Endothelial cell of umbilical vein (primary cell): ENCODE results near the gene EPHA4. TPM values are rescaled to one million over a fixed set of nuclear protein-coding genes. Genes with fewer than 3 reads are reported as not detected.
A peak's percentile ranks its signal among the peaks of the same experiment; 100 is the strongest.

Experiments used
- BruUV-seq: library from RNA; stranded (reverse); fragments of 400-500 nt; replicated peaks from 2 replicates; lab custom pipeline; 2021; lab: Mats Ljungman, UMichigan
- CTCF ChIA-PET: fragments of 300-600, 350-600 bp; sonication (Branson Sonifier 250); formaldehyde crosslinking; loops from one replicate; lab custom pipeline; 2021; ENCODE audit warnings: antibody characterized with exemption, inconsistent platforms; lab: Charles Lee
- POLR2A ChIA-PET: fragments of 300-600, 350-600 bp; sonication (Branson Sonifier 250); formaldehyde crosslinking; loops from one replicate; lab custom pipeline; 2021; ENCODE audit warnings: antibody characterized with exemption, inconsistent platforms; lab: Charles Lee
- DNase-seq: peaks from one replicate; pipeline ENCODE4 v3.0.0-alpha.2; 2011; ENCODE audit warnings: low read depth, low spot score
- FAIRE-seq: peaks from 2 replicates; lab custom pipeline; 2011; peaks lifted over from hg19 to GRCh38; lab: Jason Lieb, UNC
- H2AFZ ChIP-seq: 2 replicates; pipeline ENCODE4 v1.6.0; 2012; ENCODE audit warnings: low read depth, low read length, control low read depth, inconsistent platforms
- H3K27ac ChIP-seq: 2 replicates; pipeline ENCODE4 v1.5.1; 2011; ENCODE audit warnings: low read depth, mild to moderate bottlenecking, control low read depth, low read length, moderate library complexity; ENCODE audit not compliant: insufficient read depth
- H3K27me3 ChIP-seq, 2 experiments: 2 replicates each; pipeline versions ENCODE4 v1.6.0 to v1.6.1; 2011; ENCODE audit warnings: low read length in 2 of 2, mixed read lengths in 1 of 2; ENCODE audit not compliant: control insufficient read depth in 2 of 2, insufficient read depth in 2 of 2
- H3K36me3 ChIP-seq, 2 experiments: 2 replicates in 1 of 2; 3 replicates in 1 of 2; pipeline ENCODE4 v1.5.1; 2011; ENCODE audit warnings: low read length in 2 of 2, mild to moderate bottlenecking in 1 of 2, moderate library complexity in 1 of 2; ENCODE audit not compliant: control insufficient read depth in 2 of 2, insufficient read depth in 2 of 2; ENCODE audit errors: extremely low read depth in 1 of 2
- H3K4me1 ChIP-seq: 3 replicates; pipeline ENCODE4 v1.5.1; 2011; ENCODE audit warnings: mild to moderate bottlenecking, low read length; ENCODE audit not compliant: control insufficient read depth, insufficient read depth; ENCODE audit errors: extremely low read depth
- H3K4me2 ChIP-seq: 2 replicates; pipeline ENCODE4 v1.6.1; 2011; ENCODE audit warnings: low read length, control low read depth, mixed read lengths; ENCODE audit not compliant: insufficient read depth
- H3K4me3 ChIP-seq, 3 experiments: fragments of 200-600 bp in 1 of 3; sonication (generic), shearing (Covaris generic) in 1 of 3; replicated peaks in 1 of 3; 2 replicates each; pipeline ENCODE4 v1.5.1; 2011 to 2016; ENCODE audit warnings: control low read depth in 3 of 3, low read length in 3 of 3, mild to moderate bottlenecking in 2 of 3, inconsistent platforms in 1 of 3, low read depth in 1 of 3, moderate library complexity in 1 of 3; ENCODE audit not compliant: insufficient read depth in 1 of 3
- H3K79me2 ChIP-seq: 2 replicates; pipeline ENCODE4 v1.6.0; 2012; ENCODE audit warnings: low read length, inconsistent platforms; ENCODE audit not compliant: control insufficient read depth, insufficient read depth
- H3K9ac ChIP-seq: replicated peaks from 2 replicates; pipeline ENCODE3; 2011; ENCODE audit warnings: low read length, control low read depth; ENCODE audit not compliant: insufficient read depth; ENCODE audit errors: extremely low read depth
- H3K9me1 ChIP-seq: replicated peaks from 3 replicates; pipeline ENCODE4 v1.6.0; 2011; ENCODE audit warnings: mild to moderate bottlenecking, low read length; ENCODE audit not compliant: control insufficient read depth, insufficient read depth; ENCODE audit errors: extremely low read depth
- H3K9me3 ChIP-seq: replicated peaks from 2 replicates; pipeline ENCODE4 v1.5.1; 2012; ENCODE audit warnings: low read length, inconsistent platforms; ENCODE audit not compliant: control insufficient read depth, insufficient read depth
- H4K20me1 ChIP-seq: replicated peaks from 2 replicates; pipeline ENCODE3; 2011; ENCODE audit warnings: mild to moderate bottlenecking, low read length; ENCODE audit not compliant: control insufficient read depth, insufficient read depth; ENCODE audit errors: extremely low read depth
- EZH2 ChIP-seq: IDR thresholded peaks from 2 replicates; pipeline ENCODE4 v1.6.1; 2012; ENCODE audit warnings: borderline replicate concordance, low read depth, mild to moderate bottlenecking, moderate library complexity, low read length, inconsistent platforms; ENCODE audit not compliant: severe bottlenecking
- FOS ChIP-seq: IDR thresholded peaks from 2 replicates; pipeline ENCODE4 v1.6.1; 2011; ENCODE audit warnings: mild to moderate bottlenecking, low read length, moderate library complexity, borderline replicate concordance; ENCODE audit not compliant: insufficient read depth
- GATA2 ChIP-seq: IDR thresholded peaks from 2 replicates; pipeline ENCODE4 v1.7.0; 2011; ENCODE audit warnings: low read depth, mild to moderate bottlenecking, moderate library complexity, mixed read lengths, low read length; ENCODE audit not compliant: insufficient read length, insufficient read depth
- JUN ChIP-seq: IDR thresholded peaks from 2 replicates; pipeline ENCODE4 v1.6.1; 2011; ENCODE audit warnings: borderline replicate concordance, low read depth; ENCODE audit not compliant: insufficient read length, insufficient read depth
- MYC ChIP-seq: IDR thresholded peaks from one replicate; pipeline ENCODE4 v1.6.1; 2011; ENCODE audit warnings: mild to moderate bottlenecking, low read depth, low read length
- POLR2A ChIP-seq: IDR thresholded peaks from 2 replicates; pipeline ENCODE4 v1.6.1; 2012; ENCODE audit warnings: low read depth, mild to moderate bottlenecking, control low read depth, low read length
- POLR2AphosphoS5 ChIP-seq: IDR thresholded peaks from 2 replicates; pipeline ENCODE4 v1.6.1; 2012; ENCODE audit warnings: low read depth, mild to moderate bottlenecking, control low read depth, low read length, moderate library complexity; ENCODE audit not compliant: insufficient read depth
- dilution Hi-C: fragments of 300-500 bp; cut with MboI; formaldehyde crosslinking; loops from one replicate; pipeline ENCODE4 v1.15.0; 2019; ENCODE audit warnings: low sequenced_read_pairs; ENCODE audit not compliant: extremely low pct_ligation_motif_present
- intact Hi-C: fragments of 100-400 bp; cut with micrococcal nuclease; formaldehyde crosslinking; loops from one replicate; pipeline ENCODE4 v1.10.0; 2022
- polyA plus RNA-seq, 4 experiments: library from polyadenylated mRNA; depleted of rRNA in 3 of 4; stranded (reverse) in 3 of 4; unstranded in 1 of 4; fragments of >200 nt; gene quantifications; 2 replicates each; pipeline versions ENCODE4 v1.2.1 to v1.2.3, GENCODE V29; 2011 to 2012; ENCODE audit warnings: missing spikeins in 1 of 4
- total RNA-seq: library from RNA; stranded (reverse); gene quantifications from 2 replicates; pipeline ENCODE4 v1.2.3, GENCODE V29; 2021
- TF ChIP-seq, protein P1 (sequence below), 2 donors: IDR thresholded peaks; 1 replicate in 1 of 2; 2 replicates in 1 of 2; pipeline ENCODE4 v1.5.1; 2011; ENCODE audit warnings: low read length in 2 of 2, mild to moderate bottlenecking in 2 of 2, moderate library complexity in 2 of 2, control low read depth in 1 of 2, inconsistent platforms in 1 of 2, low read depth in 1 of 2; ENCODE audit not compliant: insufficient read depth in 1 of 2; ENCODE audit errors: extremely low read depth in 1 of 2
- TF ChIP-seq, protein P2 (sequence below): IDR thresholded peaks from 2 replicates; pipeline ENCODE4 v1.6.1; 2011; ENCODE audit not compliant: insufficient read depth, insufficient read length

Gene EPHA4
- total and polyA plus RNA-seq, 2 donors (not counting 3 experiments of a cell fraction or from before 2014, with no cell fraction given): 11.9 to 19.8 TPM

DNA sequence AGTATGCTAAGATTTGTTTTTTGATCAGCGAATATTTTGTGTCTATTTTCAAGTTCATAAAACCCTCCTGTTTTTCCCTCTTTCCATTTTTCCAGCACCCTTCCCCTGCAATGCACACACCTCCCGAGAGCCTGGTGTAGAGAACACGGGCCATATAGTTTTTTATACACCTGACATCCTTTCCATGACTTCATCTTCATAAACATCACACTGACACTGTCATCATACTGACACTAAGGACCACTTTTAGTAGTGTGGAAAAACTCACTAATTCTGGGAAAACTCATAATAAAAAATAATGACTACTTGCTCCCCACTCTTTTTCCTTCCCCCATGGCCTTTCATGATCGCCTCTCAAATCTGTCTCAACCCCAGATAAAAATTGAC, 70.2 kb downstream of the EPHA4 start:
- BruUV-seq: TSS peak; percentile 82
- dilution Hi-C loops (no loop called here), intact Hi-C loops (loop anchor here (1.0 to 10.0 kb wide), 8 partner anchors 16 to 1685 kb away; partner anchors contain the start of gene EPHA4)
- H2AFZ ChIP-seq: no peak overlapping the region
- H3K27ac ChIP-seq: peak overlapping the region; percentile 86
- no peaks in the 10 kb centered on the region for H3K9me3 ChIP-seq
- DNase-seq (no peak), FAIRE-seq (no peak)
- H3K9me1 ChIP-seq: no peaks in the 10 kb centered on the region
- peak overlapping the region; percentile 59 for H3K9ac ChIP-seq
- TF ChIP-seq FOS (no peak), EZH2 (no peak), JUN (no peak), GATA2 (no peak), POLR2A (peak; percentile 26), POLR2AphosphoS5 (no peak), MYC (no peak)
- peak overlapping the region in 1 of 3 experiments; percentile 43 for H3K4me3 ChIP-seq
- no peaks in the 10 kb centered on the region for H4K20me1 ChIP-seq
- CTCF ChIA-PET: no interaction called here
- peak overlapping the region; percentile 67 for H3K4me2 ChIP-seq
- H3K27me3 ChIP-seq: no peaks in the 10 kb centered on the region
- POLR2A ChIA-PET: no interaction called here
- peaks cover 39% of the 10 kb centered on the region for H3K4me1 ChIP-seq
- H3K36me3 ChIP-seq: no peaks in the 10 kb centered on the region
- H3K79me2 ChIP-seq: peaks cover 2% of the 10 kb centered on the region

DNA sequence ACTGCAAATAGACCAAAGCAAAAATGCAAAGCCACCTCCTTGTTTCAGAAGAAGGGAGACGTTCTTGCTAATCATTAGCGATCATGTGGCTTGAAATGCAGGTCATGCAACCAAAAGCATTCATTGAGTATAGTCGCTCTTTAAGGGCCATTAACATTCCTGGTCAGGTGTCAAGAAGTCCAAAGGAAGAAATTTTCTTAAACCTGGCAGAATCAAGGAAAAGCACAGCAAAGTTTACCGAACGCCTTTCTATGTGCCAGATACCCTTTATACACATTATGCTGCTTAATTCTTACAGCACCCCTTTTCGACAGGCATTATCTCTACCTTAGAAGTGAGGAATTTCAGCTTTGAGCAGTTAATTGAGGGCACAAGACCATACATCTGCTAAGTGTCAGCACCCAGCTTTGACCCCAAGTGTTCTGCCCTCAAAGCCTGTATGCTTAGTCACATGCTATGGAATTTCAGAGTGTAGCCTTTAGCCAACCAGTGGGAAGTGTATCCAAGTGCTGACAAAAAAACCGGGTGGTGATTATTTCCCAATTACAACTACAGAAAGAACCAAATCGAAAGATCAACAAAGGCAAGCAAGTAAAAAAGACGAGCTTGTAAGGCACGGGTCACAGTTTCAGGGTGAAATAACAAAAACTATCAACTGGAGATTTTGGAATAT, 70.8 kb downstream of the EPHA4 start:
- peaks cover 39% of the 10 kb centered on the region for H3K4me1 ChIP-seq
- CTCF ChIA-PET: interaction anchor here (1.2 to 1.7 kb wide), 3 partner anchors 9 to 67 kb away, joined by 3 to 4 read pairs (median 4); no protein-coding TSS in a partner anchor
- no peaks in the 10 kb centered on the region for H3K27me3 ChIP-seq
- FAIRE-seq (peak; percentile 95), DNase-seq (peak; percentile 81)
- no TSS peak for BruUV-seq
- intact Hi-C loops: loop anchor here (5.0 to 10.0 kb wide), 2 partner anchors 803 to 1686 kb away; no protein-coding TSS in a partner anchor
- POLR2A ChIA-PET: no interaction called here
- H3K9me1 ChIP-seq: no peaks in the 10 kb centered on the region
- H2AFZ ChIP-seq: no peak overlapping the region
- peaks cover 2% of the 10 kb centered on the region for H3K79me2 ChIP-seq
- peak overlapping the region; percentile 67 for H3K4me2 ChIP-seq
- H4K20me1 ChIP-seq: no peaks in the 10 kb centered on the region
- peak overlapping the region; percentile 86 for H3K27ac ChIP-seq
- no peaks in the 10 kb centered on the region for H3K9me3 ChIP-seq
- no peaks in the 10 kb centered on the region for H3K36me3 ChIP-seq
- TF ChIP-seq GATA2 (peak; percentile 18), POLR2AphosphoS5 (peak; percentile 49), MYC (no peak), EZH2 (no peak), POLR2A (peak; percentile 39), JUN (no peak), FOS (peak; percentile 60)
- TF ChIP-seq, protein P1, sequence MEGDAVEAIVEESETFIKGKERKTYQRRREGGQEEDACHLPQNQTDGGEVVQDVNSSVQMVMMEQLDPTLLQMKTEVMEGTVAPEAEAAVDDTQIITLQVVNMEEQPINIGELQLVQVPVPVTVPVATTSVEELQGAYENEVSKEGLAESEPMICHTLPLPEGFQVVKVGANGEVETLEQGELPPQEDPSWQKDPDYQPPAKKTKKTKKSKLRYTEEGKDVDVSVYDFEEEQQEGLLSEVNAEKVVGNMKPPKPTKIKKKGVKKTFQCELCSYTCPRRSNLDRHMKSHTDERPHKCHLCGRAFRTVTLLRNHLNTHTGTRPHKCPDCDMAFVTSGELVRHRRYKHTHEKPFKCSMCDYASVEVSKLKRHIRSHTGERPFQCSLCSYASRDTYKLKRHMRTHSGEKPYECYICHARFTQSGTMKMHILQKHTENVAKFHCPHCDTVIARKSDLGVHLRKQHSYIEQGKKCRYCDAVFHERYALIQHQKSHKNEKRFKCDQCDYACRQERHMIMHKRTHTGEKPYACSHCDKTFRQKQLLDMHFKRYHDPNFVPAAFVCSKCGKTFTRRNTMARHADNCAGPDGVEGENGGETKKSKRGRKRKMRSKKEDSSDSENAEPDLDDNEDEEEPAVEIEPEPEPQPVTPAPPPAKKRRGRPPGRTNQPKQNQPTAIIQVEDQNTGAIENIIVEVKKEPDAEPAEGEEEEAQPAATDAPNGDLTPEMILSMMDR (IDR thresholded peaks at IDR 0.05; ENCODE audit: extremely low read depth in 1 of 2, insufficient read depth in 1 of 2, low read depth in 1 of 2, low read length in 2 of 2): no peak
- TF ChIP-seq, protein P2, sequence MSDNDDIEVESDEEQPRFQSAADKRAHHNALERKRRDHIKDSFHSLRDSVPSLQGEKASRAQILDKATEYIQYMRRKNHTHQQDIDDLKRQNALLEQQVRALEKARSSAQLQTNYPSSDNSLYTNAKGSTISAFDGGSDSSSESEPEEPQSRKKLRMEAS: no peak
- peak overlapping the region; percentile 59 for H3K9ac ChIP-seq
- H3K4me3 ChIP-seq: peak overlapping the region in 1 of 3 experiments; percentile 43
- dilution Hi-C loops: no loop called here
